HL-60 (cell line): ENCODE results near the gene TGFA.

ENCODE experiments used
- DNase-seq, 2 experiments: peaks; one replicate each; pipeline ENCODE4 v3.0.0-alpha.2; 2010 to 2020; ENCODE audit warnings: low read depth in 1 of 2, low spot score in 1 of 2
- H3K27ac ChIP-seq: fragments of 250-450 bp; sonication (Bioruptor Pico); replicated peaks from 2 replicates; pipeline ENCODE4 v1.5.1; 2020; ENCODE audit warnings: mild to moderate bottlenecking, moderate library complexity
- H3K27me3 ChIP-seq: fragments of 250-450 bp; sonication (Bioruptor Pico); 2 replicates; pipeline ENCODE4 v1.5.1; 2021; ENCODE audit warnings: mild to moderate bottlenecking, moderate library complexity; ENCODE audit not compliant: insufficient read depth, poor library complexity, severe bottlenecking
- H3K4me3 ChIP-seq: replicated peaks from 2 replicates; pipeline ENCODE4 v1.5.1; 2011; ENCODE audit warnings: mild to moderate bottlenecking, control low read depth, low read length; ENCODE audit not compliant: insufficient read depth
- CTCF ChIP-seq: IDR thresholded peaks from one replicate; pipeline ENCODE4 v1.5.1; 2011; ENCODE audit warnings: low read length, control low read depth, inconsistent platforms; ENCODE audit not compliant: insufficient read depth
- GABPA ChIP-seq: IDR thresholded peaks from 2 replicates; pipeline ENCODE4 v1.6.1; 2012; ENCODE audit warnings: low read depth
- POLR2AphosphoS5 ChIP-seq: IDR thresholded peaks from 2 replicates; pipeline ENCODE4 v1.6.1; 2012; ENCODE audit warnings: low read depth
- SPI1 ChIP-seq: IDR thresholded peaks from 2 replicates; pipeline ENCODE4 v1.6.1; 2012; ENCODE audit warnings: low read depth, mild to moderate bottlenecking, borderline replicate concordance
- TF ChIP-seq, protein P1 (sequence below): IDR thresholded peaks from 2 replicates; pipeline ENCODE4 v1.6.1; 2012; ENCODE audit warnings: low read depth; ENCODE audit not compliant: insufficient replicate concordance

Gene TGFA

GRCh38 chr2:70526126-70526525, 27.5 kb downstream of the TGFA start:
- no peak for DNase-seq
- Histone ChIP-seq H3K4me3 (no peak overlapping the region), H3K27ac (peak overlapping the region; percentile 52), H3K27me3 (no peaks in the 10 kb centered on the region)
- TF ChIP-seq GABPA (no peak), CTCF (no peak), POLR2AphosphoS5 (no peak), SPI1 (no peak)
- TF ChIP-seq, protein P1, sequence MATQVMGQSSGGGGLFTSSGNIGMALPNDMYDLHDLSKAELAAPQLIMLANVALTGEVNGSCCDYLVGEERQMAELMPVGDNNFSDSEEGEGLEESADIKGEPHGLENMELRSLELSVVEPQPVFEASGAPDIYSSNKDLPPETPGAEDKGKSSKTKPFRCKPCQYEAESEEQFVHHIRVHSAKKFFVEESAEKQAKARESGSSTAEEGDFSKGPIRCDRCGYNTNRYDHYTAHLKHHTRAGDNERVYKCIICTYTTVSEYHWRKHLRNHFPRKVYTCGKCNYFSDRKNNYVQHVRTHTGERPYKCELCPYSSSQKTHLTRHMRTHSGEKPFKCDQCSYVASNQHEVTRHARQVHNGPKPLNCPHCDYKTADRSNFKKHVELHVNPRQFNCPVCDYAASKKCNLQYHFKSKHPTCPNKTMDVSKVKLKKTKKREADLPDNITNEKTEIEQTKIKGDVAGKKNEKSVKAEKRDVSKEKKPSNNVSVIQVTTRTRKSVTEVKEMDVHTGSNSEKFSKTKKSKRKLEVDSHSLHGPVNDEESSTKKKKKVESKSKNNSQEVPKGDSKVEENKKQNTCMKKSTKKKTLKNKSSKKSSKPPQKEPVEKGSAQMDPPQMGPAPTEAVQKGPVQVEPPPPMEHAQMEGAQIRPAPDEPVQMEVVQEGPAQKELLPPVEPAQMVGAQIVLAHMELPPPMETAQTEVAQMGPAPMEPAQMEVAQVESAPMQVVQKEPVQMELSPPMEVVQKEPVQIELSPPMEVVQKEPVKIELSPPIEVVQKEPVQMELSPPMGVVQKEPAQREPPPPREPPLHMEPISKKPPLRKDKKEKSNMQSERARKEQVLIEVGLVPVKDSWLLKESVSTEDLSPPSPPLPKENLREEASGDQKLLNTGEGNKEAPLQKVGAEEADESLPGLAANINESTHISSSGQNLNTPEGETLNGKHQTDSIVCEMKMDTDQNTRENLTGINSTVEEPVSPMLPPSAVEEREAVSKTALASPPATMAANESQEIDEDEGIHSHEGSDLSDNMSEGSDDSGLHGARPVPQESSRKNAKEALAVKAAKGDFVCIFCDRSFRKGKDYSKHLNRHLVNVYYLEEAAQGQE, result no peak

DNA sequence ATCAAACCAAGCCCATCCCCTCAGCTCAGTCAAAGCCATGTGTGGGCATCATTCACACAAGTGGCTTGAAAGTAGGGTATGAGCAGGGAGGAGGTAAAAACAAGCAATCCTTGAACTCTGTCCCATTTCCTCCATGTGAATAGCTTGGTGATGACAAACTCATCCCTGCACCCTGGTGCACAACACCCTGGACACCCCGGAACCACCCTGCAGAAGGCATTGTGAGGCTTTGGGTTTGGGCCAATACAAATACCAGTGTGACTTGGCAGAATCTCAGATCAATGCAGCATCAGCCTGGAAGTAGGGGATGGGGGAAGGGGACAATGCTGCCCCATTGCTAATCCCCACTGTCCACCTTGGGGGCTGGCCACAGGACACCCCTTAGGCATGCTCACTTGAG, 28.6 kb downstream of the TGFA start:
- DNase-seq, result no peak
- no peaks in the 10 kb centered on the region for H3K27me3 ChIP-seq
- no peak for TF ChIP-seq CTCF
- no peak for TF ChIP-seq GABPA
- TF ChIP-seq, protein P1, result no peak
- no peak for TF ChIP-seq SPI1
- no peak for TF ChIP-seq POLR2AphosphoS5
- no peak overlapping the region for H3K4me3 ChIP-seq
- peak overlapping the region; percentile 82 for H3K27ac ChIP-seq

GRCh38 chr2:70523996-70524965, 29.3 kb downstream of the TGFA start:
- H3K27ac ChIP-seq, result peak overlapping the region; percentile 82
- TF ChIP-seq, protein P1, result no peak
- TF ChIP-seq GABPA (peak; percentile 20; the same call in 1 of the 2 replicates), POLR2AphosphoS5 (peak; percentile 62)
- H3K27me3 ChIP-seq, result no peaks in the 10 kb centered on the region
- peak in 1 of 2 experiments; percentile 95 for DNase-seq
- H3K4me3 ChIP-seq, result no peak overlapping the region
